OCI-LY1 (cell line): ENCODE results near the gene ITGB7.

ENCODE experiments used
- EZH2 ChIP-seq: fragments of 200-600 bp; sonication (generic), shearing (Covaris generic); IDR thresholded peaks from 2 replicates; pipeline ENCODE4 v1.8.0; 2017; ENCODE audit warnings: borderline replicate concordance, mixed run types, mild to moderate bottlenecking, antibody characterized with exemption, low read length, moderate library complexity, mixed read lengths
- TF ChIP-seq, protein P1 (sequence below): fragments of 200-600 bp; sonication (generic), shearing (Covaris generic); IDR thresholded peaks from 2 replicates; pipeline ENCODE4 v1.5.1; 2017; ENCODE audit warnings: mild to moderate bottlenecking, antibody characterized with exemption, low read length, moderate library complexity, mixed read lengths

DNA sequence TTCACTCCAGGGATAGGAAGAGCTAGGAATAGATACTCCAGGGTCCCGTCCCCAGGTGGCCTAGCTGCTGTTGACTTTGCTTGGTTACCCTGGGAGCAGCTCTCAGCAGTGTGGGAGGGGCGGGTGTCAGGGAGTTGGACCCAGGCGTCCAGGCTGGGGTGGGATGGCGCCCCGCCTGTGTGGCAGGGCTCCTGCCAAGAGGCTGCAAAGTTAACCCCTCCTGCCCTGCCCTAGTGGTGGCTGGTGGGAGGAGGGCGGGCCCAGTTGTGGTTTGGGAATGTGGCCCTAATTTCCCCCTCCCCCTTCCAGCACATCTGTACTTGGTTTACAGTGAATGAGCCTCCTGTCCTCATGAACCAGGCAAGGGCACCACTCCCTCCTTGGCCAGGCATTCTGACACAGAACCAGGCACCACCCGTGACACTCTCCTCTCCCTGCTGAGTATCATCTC is 26.6 kb upstream of the ITGB7 start:
- TF ChIP-seq, protein P1, sequence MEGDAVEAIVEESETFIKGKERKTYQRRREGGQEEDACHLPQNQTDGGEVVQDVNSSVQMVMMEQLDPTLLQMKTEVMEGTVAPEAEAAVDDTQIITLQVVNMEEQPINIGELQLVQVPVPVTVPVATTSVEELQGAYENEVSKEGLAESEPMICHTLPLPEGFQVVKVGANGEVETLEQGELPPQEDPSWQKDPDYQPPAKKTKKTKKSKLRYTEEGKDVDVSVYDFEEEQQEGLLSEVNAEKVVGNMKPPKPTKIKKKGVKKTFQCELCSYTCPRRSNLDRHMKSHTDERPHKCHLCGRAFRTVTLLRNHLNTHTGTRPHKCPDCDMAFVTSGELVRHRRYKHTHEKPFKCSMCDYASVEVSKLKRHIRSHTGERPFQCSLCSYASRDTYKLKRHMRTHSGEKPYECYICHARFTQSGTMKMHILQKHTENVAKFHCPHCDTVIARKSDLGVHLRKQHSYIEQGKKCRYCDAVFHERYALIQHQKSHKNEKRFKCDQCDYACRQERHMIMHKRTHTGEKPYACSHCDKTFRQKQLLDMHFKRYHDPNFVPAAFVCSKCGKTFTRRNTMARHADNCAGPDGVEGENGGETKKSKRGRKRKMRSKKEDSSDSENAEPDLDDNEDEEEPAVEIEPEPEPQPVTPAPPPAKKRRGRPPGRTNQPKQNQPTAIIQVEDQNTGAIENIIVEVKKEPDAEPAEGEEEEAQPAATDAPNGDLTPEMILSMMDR = no peak
- no peak for TF ChIP-seq EZH2
